D341Med (cell line): ENCODE measurements around the gene BRPF3.

Experiments
- DNase-seq: peaks from one replicate; pipeline ENCODE4 v3.0.0; 2012; ENCODE audit warnings: low spot score

BRPF3 gene

DNA sequence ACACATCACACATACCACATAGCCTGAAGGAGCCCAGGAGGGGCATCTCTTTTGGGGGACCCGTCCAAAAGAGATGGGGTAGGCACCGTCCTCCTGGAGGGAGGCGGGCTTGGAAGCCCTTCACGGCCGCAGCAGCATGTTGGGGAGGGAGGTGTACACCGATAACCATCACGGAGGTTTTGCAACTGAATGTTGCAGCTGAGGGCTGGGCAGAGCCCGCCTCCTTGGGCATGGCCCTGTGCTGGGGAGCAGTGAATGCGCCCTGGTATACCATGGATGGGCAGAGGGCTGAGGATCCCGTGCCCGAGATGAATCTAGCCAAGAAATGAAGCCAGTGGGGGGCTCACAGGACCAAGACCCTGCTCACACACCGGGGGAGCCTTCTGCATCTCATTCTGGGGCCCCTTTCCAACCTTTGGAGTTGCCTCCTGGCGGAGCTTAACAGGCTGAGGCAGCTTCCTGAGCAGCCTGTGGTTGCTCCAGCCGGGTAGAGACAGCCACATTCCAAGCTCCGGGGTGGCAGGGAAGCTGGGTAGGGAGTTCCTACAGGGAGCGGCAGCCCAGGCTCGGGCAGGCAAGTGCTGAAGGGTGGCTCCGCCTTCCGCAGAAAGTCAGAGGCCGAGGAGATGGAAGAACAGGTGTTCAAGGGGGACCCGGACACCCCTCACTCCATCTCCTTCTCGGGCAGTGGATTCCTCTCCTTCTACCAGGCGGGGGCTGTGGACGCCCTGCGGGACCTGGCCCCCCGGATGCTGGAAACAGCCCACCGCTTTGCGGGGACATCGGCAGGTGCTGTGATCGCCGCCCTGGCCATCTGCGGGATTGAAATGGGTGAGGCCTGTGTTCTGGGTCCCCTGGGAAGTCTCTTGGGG, 73.5 kb downstream of the BRPF3 start, which contains the start of gene PNPLA1:
PNPLA1 (plus strand) TSS at position 227 of the 872 bp plus-strand sequence; CDS start at position 627, 400 bp downstream.
- DNase-seq: no peak

DNA sequence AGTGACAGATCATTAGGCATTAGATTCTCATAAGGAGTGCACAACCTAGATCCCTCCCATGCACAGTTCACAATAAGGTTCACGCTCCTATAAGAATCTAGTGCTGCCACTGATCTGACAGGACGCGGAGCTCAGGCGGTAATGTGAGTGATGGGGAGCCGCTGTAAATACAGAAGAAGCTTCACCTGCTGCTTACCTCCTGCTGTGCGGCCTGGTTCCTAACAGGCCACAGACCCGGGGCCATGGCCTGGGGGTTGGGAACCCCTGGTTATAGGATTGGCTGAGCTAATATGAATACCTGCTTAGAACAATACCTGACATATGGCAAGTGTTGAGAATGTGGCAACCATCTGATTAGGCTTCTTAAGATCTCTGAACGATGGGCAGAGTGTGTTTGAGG, 75.7 kb downstream of the BRPF3 start:
- no peak for DNase-seq

GRCh38 chr6:36273067-36273466, 76.5 kb downstream of the BRPF3 start:
- DNase-seq: no peak

GRCh38 chr6:36273802-36274514, 77.4 kb downstream of the BRPF3 start:
- DNase-seq: no peak

- DNase-seq: no peak
Observed at GRCh38 chr6:36276581-36277536, 80.3 kb downstream of the BRPF3 start.

GRCh38 chr6:36277946-36278470, 81.5 kb downstream of the BRPF3 start:
- DNase-seq: no peak

GRCh38 chr6:36280467-36280866, 83.9 kb downstream of the BRPF3 start:
- DNase-seq: no peak

GRCh38 chr6:36280983-36281382, 84.4 kb downstream of the BRPF3 start:
- no peak for DNase-seq
